Gastroesophageal sphincter (tissue), 3 donors: ENCODE results near the gene TTC8.

ENCODE experiments used
- POLR2A ChIP-seq, 2 donors: fragments of 450-650 bp; IDR thresholded peaks; one replicate each; pipeline ENCODE4 v1.6.1; 2017; ENCODE audit warnings: antibody characterized with exemption in 2 of 2, mild to moderate bottlenecking in 2 of 2, moderate library complexity in 1 of 2
- POLR2AphosphoS5 ChIP-seq: sonication (generic); formaldehyde crosslinking; IDR thresholded peaks from one replicate; pipeline ENCODE4 v1.6.1; 2017; ENCODE audit warnings: antibody characterized with exemption
- TF ChIP-seq, protein P1 (sequence below), 4 experiments: fragments of 200-600 bp in 2 of 4; fragments of 450-650 bp in 2 of 4; sonication (generic) in 1 of 4; IDR thresholded peaks; one replicate each; pipeline ENCODE4 v1.5.1; 2017 to 2019; ENCODE audit warnings: antibody characterized with exemption in 4 of 4, mild to moderate bottlenecking in 2 of 4, moderate library complexity in 2 of 4

DNA sequence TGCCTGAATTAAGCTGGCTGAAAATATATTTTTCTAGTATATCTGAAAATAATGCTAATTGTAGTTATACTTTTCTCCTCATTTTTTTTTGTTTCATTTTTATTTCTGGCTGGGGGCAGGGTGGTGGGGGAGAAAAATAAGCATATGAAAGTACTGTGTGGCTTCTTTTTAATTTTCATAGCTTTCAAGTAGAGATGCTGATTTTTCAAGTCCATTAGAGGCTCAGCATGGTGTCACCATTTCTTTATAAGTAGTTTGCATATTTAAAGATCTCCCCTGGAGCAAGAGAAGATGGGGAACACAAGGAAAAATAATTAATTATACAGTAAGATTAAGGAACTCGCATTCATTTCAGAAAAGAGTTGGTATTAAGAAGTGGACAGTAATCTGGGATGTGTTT lies 27.1 kb downstream of the TTC8 start:
- TF ChIP-seq POLR2A (IDR thresholded peaks at IDR 0.05) (no peak), POLR2AphosphoS5 (no peak)
- TF ChIP-seq, protein P1, sequence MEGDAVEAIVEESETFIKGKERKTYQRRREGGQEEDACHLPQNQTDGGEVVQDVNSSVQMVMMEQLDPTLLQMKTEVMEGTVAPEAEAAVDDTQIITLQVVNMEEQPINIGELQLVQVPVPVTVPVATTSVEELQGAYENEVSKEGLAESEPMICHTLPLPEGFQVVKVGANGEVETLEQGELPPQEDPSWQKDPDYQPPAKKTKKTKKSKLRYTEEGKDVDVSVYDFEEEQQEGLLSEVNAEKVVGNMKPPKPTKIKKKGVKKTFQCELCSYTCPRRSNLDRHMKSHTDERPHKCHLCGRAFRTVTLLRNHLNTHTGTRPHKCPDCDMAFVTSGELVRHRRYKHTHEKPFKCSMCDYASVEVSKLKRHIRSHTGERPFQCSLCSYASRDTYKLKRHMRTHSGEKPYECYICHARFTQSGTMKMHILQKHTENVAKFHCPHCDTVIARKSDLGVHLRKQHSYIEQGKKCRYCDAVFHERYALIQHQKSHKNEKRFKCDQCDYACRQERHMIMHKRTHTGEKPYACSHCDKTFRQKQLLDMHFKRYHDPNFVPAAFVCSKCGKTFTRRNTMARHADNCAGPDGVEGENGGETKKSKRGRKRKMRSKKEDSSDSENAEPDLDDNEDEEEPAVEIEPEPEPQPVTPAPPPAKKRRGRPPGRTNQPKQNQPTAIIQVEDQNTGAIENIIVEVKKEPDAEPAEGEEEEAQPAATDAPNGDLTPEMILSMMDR (IDR thresholded peaks at IDR 0.05): no peak
